ENCODE measurements around the gene NEK8. TPM values are rescaled to one million over a fixed set of nuclear protein-coding genes. Genes with fewer than 3 reads are reported as not detected.

Gene NEK8
- total and polyA plus RNA-seq, 2 experiments from 2014 or later = 2.7 to 2.9 TPM

DNA sequence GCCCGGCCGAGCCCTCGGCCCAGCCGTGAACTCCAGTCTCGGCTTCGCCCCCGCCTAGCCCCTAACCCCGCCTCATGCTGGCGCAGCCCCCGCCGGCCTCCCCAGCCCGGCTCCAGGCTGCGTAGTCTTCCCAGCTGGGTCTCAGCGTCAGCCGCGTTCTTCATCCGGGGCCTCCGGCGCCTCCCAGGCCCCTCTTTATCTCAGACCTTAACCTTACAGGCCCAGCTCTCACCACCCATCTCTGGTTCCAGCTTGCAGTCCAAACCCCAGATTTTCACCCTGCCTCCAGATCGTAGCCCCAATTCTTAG is 16.9 kb upstream of the NEK8 start, which contains the start of gene PROCA1:
Gene PROCA1, minus strand, starts transcription at position 166 of the 309 bp plus-strand sequence. CDS start 228 bp downstream, outside the sequence.
- DNase-seq = no peak
- peaks cover 7% of the 10 kb centered on the region; the same call in 1 of the 2 replicates for H3K4me1 ChIP-seq (ENCODE audit: insufficient read depth)
- 0 out of 2 replicates have a peak, but pooled peaks cover 12% of the 10 kb centered on the region for H3K36me3 ChIP-seq (ENCODE audit: low read depth)
- no peaks in the 10 kb centered on the region for H3K9me3 ChIP-seq (ENCODE audit: low read depth)
- peak within 1 kb of the TSS; percentile 80 for H3K9ac ChIP-seq
- H3F3A ChIP-seq (ENCODE audit: insufficient read depth) = peaks cover 21% of the 10 kb centered on the region
- H3K79me2 ChIP-seq (ENCODE audit: insufficient read depth) = peaks cover 19% of the 10 kb centered on the region
- WGBS, 2 experiments (ENCODE audit: low coverage in 1 of 2, low lambda C conversion rate in 2 of 2, missing lambda C conversion rate in 2 of 2) = 1 to 4% methylated on average over 18 to 20 of the region's 20 CpGs
- peak within 1 kb of the TSS; percentile 78 for H3K27ac ChIP-seq
- H3K4me2 ChIP-seq (ENCODE audit: unreplicated experiment) = peak within 1 kb of the TSS; percentile 70
- no peak for TF ChIP-seq EZH2phosphoT487 (IDR thresholded peaks at IDR 0.05; ENCODE audit: insufficient read depth, low read depth)
- no peak for TF ChIP-seq EZH2 (IDR thresholded peaks at IDR 0.05; ENCODE audit: insufficient read depth, poor library complexity, severe bottlenecking)
- no peaks in the 10 kb centered on the region for H3K9me2 ChIP-seq (ENCODE audit: insufficient read depth)
- H4K20me1 ChIP-seq (ENCODE audit: insufficient read depth) = no peaks in the 10 kb centered on the region
- in situ Hi-C loops (cut with MboI) = no loop called here
- no peaks in the 10 kb centered on the region for H3K27me3 ChIP-seq (replicated peaks; ENCODE audit: insufficient read depth)
- peak within 1 kb of the TSS; percentile 69 for H3K4me3 ChIP-seq
- peak within 1 kb of the TSS; percentile 74 for H2AFZ ChIP-seq

DNA sequence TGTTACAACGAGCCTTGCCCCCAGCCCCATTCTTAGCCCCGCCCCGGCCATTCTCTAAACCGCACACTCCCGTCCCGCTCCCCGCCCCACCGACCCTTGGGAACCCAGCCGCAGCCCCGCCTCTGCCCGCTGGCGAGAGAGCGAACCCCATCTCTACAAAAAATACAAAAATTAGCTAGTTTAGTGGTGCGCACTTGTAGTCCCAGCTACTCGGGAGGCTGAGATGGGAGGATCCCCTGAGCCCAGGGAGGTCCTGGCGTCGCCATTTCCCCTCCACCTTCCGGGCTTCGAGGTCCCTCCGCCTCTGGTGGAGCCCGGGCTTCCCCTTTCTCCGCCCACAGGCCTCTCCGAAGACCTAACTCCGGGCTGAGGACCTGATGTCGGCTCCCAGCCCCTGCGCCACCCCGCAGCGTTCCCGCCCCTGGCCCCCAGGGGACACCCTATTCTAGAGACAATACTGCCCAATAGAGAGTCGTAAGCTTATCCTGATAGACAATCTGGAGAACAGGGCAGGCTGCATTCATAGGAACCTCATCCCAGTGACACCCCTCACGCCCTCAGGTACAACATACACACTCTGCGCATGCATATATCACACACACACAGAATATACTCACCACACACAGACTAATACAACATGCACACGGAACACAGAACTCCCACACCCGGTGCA is 16.4 kb upstream of the NEK8 start:
- Histone ChIP-seq H3K9me3 (ENCODE audit: low read depth) (no peaks in the 10 kb centered on the region), H3K4me1 (ENCODE audit: insufficient read depth) (peaks cover 7% of the 10 kb centered on the region; the same call in 1 of the 2 replicates), H4K20me1 (ENCODE audit: insufficient read depth) (no peaks in the 10 kb centered on the region), H3K79me2 (ENCODE audit: insufficient read depth) (peaks cover 24% of the 10 kb centered on the region), H3K27me3 (replicated peaks; ENCODE audit: insufficient read depth) (no peaks in the 10 kb centered on the region), H3F3A (ENCODE audit: insufficient read depth) (peaks cover 21% of the 10 kb centered on the region), H3K36me3 (ENCODE audit: low read depth) (0 out of 2 replicates have a peak, but pooled peaks cover 12% of the 10 kb centered on the region), H3K9ac (peak overlapping the region; percentile 80), H3K4me3 (peak overlapping the region; percentile 69), H3K9me2 (ENCODE audit: insufficient read depth) (no peaks in the 10 kb centered on the region), H2AFZ (peak overlapping the region; percentile 74), H3K27ac (peak overlapping the region; percentile 78), H3K4me2 (ENCODE audit: unreplicated experiment) (peak overlapping the region; percentile 29)
- in situ Hi-C loops (cut with MboI) = no loop called here
- no peak for DNase-seq
- WGBS, 2 experiments (ENCODE audit: low coverage in 1 of 2, low lambda C conversion rate in 2 of 2, missing lambda C conversion rate in 2 of 2) = 45 to 57% methylated on average over 24 to 34 of the region's 34 CpGs
- TF ChIP-seq EZH2 (IDR thresholded peaks at IDR 0.05; ENCODE audit: insufficient read depth, poor library complexity, severe bottlenecking) (no peak), EZH2phosphoT487 (IDR thresholded peaks at IDR 0.05; ENCODE audit: insufficient read depth, low read depth) (no peak)

DNA sequence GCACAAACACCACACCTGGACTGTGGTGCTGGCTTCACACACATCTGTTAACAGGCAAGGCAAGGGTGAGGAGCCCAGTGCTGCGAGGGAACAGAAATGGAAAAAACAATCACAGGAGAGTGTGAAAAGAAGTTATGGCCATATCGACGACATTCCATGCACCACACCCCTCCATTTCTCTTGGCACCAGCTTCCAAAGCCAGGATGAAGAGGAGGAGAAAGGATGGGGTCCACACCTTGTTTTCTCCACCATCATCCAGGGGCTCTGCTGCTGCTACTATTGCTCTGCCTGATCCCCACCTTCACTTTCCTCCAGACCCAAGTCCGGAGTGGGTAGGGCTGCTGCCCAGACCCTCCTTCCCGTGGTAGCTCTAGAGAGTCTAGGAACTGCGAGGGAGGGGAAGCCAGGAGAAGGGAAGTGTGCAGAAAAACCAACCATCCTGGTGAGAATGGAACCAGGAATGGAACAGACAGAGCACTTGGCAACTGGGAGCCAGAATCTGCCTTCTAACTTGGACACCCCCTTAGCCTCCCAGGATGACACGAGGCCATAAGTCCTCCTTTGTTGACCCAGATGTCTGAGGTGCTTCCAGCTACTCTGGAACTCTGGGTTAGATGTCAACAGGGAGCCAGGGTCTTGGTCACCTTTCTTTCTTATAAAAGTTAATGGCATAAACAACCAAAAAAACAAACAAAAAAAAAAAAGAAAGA is 15.7 kb upstream of the NEK8 start:
- DNase-seq = no peak
- Histone ChIP-seq H3K36me3 (ENCODE audit: low read depth) (0 out of 2 replicates have a peak, but pooled peaks cover 12% of the 10 kb centered on the region), H3K4me2 (ENCODE audit: unreplicated experiment) (no peak overlapping the region)

DNA sequence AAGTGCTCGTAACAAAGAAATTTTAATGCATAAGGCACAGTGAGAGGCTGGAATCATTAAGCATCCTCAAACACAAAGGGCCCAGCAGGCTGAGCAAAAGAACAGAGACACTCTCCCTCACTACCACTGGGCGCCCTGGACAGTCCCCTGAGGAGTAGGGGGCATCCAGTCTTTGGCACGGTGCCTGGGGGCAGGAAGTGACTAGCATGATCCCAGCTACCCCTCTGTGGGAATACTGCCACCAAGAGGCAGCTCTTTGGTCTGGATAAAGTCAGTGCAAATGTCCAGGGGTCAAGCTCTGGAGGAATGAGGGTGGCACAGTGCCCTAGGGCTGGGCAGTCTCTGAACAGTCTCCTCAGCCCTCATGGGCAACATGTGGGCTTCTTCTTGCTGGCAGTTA is 14.3 kb upstream of the NEK8 start:
- Histone ChIP-seq H3K79me2 (ENCODE audit: insufficient read depth) (peaks cover 28% of the 10 kb centered on the region), H3K27ac (no peak overlapping the region), H3K9me3 (ENCODE audit: low read depth) (no peaks in the 10 kb centered on the region), H3K4me3 (no peak overlapping the region), H3K36me3 (ENCODE audit: low read depth) (0 out of 2 replicates have a peak, but pooled peaks cover 12% of the 10 kb centered on the region), H3F3A (ENCODE audit: insufficient read depth) (peaks cover 27% of the 10 kb centered on the region), H3K4me1 (ENCODE audit: insufficient read depth) (peaks cover 18% of the 10 kb centered on the region), H4K20me1 (ENCODE audit: insufficient read depth) (no peaks in the 10 kb centered on the region), H2AFZ (no peak overlapping the region), H3K9ac (no peak overlapping the region), H3K4me2 (ENCODE audit: unreplicated experiment) (no peak overlapping the region), H3K27me3 (replicated peaks; ENCODE audit: insufficient read depth) (no peaks in the 10 kb centered on the region), H3K9me2 (ENCODE audit: insufficient read depth) (no peaks in the 10 kb centered on the region)
- in situ Hi-C loops (cut with MboI) = no loop called here
- 67 to 70% methylated on average over 3 of the region's 3 CpGs for WGBS, 2 experiments (ENCODE audit: low coverage in 1 of 2, low lambda C conversion rate in 2 of 2, missing lambda C conversion rate in 2 of 2)
- no peak for DNase-seq
- TF ChIP-seq EZH2phosphoT487 (IDR thresholded peaks at IDR 0.05; ENCODE audit: insufficient read depth, low read depth) (no peak), EZH2 (IDR thresholded peaks at IDR 0.05; ENCODE audit: insufficient read depth, poor library complexity, severe bottlenecking) (no peak)

More for the DNA sequence above, 15.7 kb upstream of the NEK8 start:
- no peak overlapping the region for H3K4me3 ChIP-seq
- H3K27me3 ChIP-seq (replicated peaks; ENCODE audit: insufficient read depth) = no peaks in the 10 kb centered on the region
- H3F3A ChIP-seq (ENCODE audit: insufficient read depth) = peaks cover 21% of the 10 kb centered on the region
- peaks cover 28% of the 10 kb centered on the region for H3K79me2 ChIP-seq (ENCODE audit: insufficient read depth)
- H3K9me2 ChIP-seq (ENCODE audit: insufficient read depth) = no peaks in the 10 kb centered on the region
- no peaks in the 10 kb centered on the region for H3K9me3 ChIP-seq (ENCODE audit: low read depth)
- no peaks in the 10 kb centered on the region for H4K20me1 ChIP-seq (ENCODE audit: insufficient read depth)
- 81 to 84% methylated on average over 7 of the region's 7 CpGs for WGBS, 2 experiments (ENCODE audit: low coverage in 1 of 2, low lambda C conversion rate in 2 of 2, missing lambda C conversion rate in 2 of 2)
- H3K4me1 ChIP-seq (ENCODE audit: insufficient read depth) = peaks cover 7% of the 10 kb centered on the region; the same call in 1 of the 2 replicates
- no peak overlapping the region for H2AFZ ChIP-seq
- in situ Hi-C loops (cut with MboI) = no loop called here
- TF ChIP-seq EZH2phosphoT487 (IDR thresholded peaks at IDR 0.05; ENCODE audit: insufficient read depth, low read depth) = no peak
- TF ChIP-seq EZH2 (IDR thresholded peaks at IDR 0.05; ENCODE audit: insufficient read depth, poor library complexity, severe bottlenecking) = no peak
- H3K9ac ChIP-seq = no peak overlapping the region
- H3K27ac ChIP-seq = no peak overlapping the region
